ENCODE results near the gene SLC66A2.

GRCh38 chr18:79988451-79989194 lies 37.2 kb upstream of the SLC66A2 start, which contains the start of gene TXNL4A:
- no peak for TF ChIP-seq GATA2 (IDR thresholded peaks at IDR 0.05; ENCODE audit: low read depth, low read length)
- TF ChIP-seq GATA3 (IDR thresholded peaks at IDR 0.05; ENCODE audit: low read depth, low read length), result no peak
